ENCODE data around the gene GLG1. TPM values are rescaled to one million over a fixed set of nuclear protein-coding genes. Genes with fewer than 3 reads are reported as not detected.

Gene GLG1
- total RNA-seq, 6 experiments from 2014 or later, result 42.4 to 65.1 (median 44.7) TPM

DNA sequence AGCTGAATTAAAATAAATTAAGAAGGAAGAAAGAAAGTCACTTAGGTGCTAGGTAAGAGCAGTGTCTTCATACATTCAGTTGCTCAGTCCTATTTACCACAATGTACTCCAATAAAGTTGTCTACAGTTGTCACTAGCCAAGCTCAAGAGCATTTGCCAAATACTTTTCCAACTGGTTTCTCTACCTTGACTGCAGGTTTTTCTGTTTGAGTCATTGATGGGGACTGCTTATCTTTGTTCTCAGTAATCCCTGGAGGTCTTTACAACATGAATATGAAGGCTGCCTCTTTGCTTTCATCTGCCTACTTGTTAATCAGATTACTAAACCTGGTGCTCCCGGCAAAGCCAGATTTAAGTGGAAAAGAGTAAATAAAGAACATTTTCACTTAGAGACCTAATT is 121.0 kb downstream of the GLG1 start:
- intact Hi-C loops (cut with DNase I), result no loop called here
- peaks cover 0 to 30% (median 14%) of the 10 kb centered on the region in 4 donors for H3K36me3 ChIP-seq
- H3K27ac ChIP-seq, result no peak overlapping the region
- no peaks in the 10 kb centered on the region for H3K27me3 ChIP-seq
- ATAC-seq, result no peak
- DNase-seq, result no peak
- no peaks in the 10 kb centered on the region for H3K4me1 ChIP-seq
- no peaks in the 10 kb centered on the region for H3K9me3 ChIP-seq
- no peak overlapping the region for H3K4me3 ChIP-seq
- 67% methylated on average over 1 of the region's 1 CpG for WGBS (ENCODE audit: insufficient coverage, low coverage, low lambda C conversion rate, missing lambda C conversion rate)
- TF ChIP-seq, protein P1, sequence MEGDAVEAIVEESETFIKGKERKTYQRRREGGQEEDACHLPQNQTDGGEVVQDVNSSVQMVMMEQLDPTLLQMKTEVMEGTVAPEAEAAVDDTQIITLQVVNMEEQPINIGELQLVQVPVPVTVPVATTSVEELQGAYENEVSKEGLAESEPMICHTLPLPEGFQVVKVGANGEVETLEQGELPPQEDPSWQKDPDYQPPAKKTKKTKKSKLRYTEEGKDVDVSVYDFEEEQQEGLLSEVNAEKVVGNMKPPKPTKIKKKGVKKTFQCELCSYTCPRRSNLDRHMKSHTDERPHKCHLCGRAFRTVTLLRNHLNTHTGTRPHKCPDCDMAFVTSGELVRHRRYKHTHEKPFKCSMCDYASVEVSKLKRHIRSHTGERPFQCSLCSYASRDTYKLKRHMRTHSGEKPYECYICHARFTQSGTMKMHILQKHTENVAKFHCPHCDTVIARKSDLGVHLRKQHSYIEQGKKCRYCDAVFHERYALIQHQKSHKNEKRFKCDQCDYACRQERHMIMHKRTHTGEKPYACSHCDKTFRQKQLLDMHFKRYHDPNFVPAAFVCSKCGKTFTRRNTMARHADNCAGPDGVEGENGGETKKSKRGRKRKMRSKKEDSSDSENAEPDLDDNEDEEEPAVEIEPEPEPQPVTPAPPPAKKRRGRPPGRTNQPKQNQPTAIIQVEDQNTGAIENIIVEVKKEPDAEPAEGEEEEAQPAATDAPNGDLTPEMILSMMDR (IDR thresholded peaks at IDR 0.05), result no peak
- TF ChIP-seq POLR2A (IDR thresholded peaks at IDR 0.05), result no peak

DNA sequence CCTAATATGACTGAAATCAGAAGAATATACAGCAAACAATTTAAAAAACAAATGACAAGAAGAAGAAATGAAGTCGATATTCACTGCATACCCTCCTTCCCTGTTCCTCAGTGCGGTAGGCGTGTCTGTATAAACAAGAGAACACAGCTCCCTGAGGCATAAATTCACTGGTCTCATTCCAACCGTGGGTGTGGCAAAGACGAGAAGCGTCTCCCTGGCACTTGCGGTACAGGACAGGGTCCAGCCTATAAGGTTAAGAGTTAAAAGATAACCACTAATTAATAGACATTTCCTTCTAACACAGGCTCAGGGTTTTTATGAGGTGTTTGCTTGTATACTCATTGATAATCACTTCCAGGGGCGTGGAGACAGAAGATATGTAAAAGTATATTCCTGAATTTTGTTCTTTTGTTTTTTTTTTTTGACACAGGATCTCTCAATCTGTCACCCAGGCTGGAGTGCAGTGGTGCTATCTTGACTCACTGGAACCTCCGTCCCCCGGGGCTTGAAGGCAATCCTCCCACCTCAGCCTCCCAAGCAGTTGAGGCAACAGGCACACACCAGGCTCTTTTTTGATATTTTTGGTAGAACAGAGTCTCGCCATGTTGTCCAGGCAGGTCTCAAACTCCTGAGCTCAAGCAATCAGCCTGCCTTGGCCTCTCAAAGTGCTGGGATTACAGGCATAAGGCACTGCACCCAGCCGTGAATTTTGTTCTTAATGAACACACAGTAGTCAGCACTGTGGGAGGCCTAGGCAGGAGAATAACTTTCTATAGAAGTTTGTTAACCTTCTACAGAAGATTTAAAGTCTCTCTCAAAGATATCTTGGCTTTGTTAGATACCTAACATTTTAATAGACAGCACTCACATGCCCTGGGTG is 126.5 kb downstream of the GLG1 start:
- 61% methylated on average over 12 of the region's 12 CpGs for WGBS (ENCODE audit: insufficient coverage, low coverage, low lambda C conversion rate, missing lambda C conversion rate)

DNA sequence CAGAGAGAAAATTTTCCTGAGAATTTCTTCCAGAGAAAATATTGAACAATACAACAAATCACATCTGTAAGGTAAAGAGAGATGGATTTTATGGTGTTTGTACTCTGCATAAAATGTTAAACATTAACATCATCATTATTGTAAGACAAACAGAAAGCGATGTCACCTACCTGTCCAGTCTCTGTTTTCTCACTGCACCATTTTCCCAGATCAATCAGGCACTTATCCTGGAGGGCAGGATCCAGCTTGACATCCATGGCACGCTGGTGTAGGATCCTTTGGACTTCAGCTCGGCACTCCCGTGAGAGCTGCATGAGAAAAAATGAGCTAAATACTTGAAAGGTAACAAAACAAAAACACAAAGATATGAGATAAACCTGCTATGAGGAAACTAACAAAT is 129.7 kb downstream of the GLG1 start:
- Histone ChIP-seq H3K27ac (no peak overlapping the region), H3K36me3 (peaks cover 0 to 68% (median 21%) of the 10 kb centered on the region in 4 donors), H3K9me3 (no peaks in the 10 kb centered on the region), H3K4me3 (no peak overlapping the region), H3K4me1 (no peaks in the 10 kb centered on the region), H3K27me3 (no peaks in the 10 kb centered on the region)
- ATAC-seq (no peak), DNase-seq (no peak)
- WGBS (ENCODE audit: insufficient coverage, low coverage, low lambda C conversion rate, missing lambda C conversion rate), result 38% methylated on average over 4 of the region's 4 CpGs
- intact Hi-C loops (cut with DNase I), result no loop called here
- TF ChIP-seq POLR2A (IDR thresholded peaks at IDR 0.05), result no peak
- TF ChIP-seq, protein P1 (IDR thresholded peaks at IDR 0.05), result no peak

More for the DNA sequence above, 126.5 kb downstream of the GLG1 start:
- Histone ChIP-seq H3K4me3 (no peak overlapping the region), H3K36me3 (peaks cover 0 to 62% (median 15%) of the 10 kb centered on the region in 4 donors), H3K27me3 (no peaks in the 10 kb centered on the region), H3K9me3 (no peaks in the 10 kb centered on the region), H3K4me1 (no peaks in the 10 kb centered on the region), H3K27ac (no peak overlapping the region)
- DNase-seq, result no peak
- ATAC-seq, result peak in 3 of 4 donors; percentile 28 to 46 (median 38)
- intact Hi-C loops (cut with DNase I), result no loop called here
- TF ChIP-seq POLR2A (IDR thresholded peaks at IDR 0.05), result no peak
- TF ChIP-seq, protein P1 (IDR thresholded peaks at IDR 0.05), result no peak

DNA sequence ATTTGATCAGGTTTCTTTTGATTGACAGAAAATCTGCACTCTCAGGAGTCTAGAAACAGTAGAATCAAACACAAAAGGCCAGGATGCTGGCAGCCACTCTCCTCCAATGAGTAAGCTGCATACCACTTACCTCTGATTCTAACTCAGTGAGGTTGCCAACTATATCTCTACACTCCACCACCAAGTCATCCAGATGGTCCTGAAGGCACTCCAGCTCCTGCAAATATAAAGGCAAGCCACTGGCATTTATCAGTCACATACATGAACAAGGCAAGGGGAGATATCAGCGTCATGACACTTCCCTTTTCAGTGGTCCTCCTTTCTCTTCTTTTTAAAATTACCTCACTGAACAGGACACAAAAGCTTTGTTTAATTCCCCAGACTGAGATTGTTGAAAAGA is 132.5 kb downstream of the GLG1 start:
- intact Hi-C loops (cut with DNase I), result no loop called here
- Histone ChIP-seq H3K9me3 (no peaks in the 10 kb centered on the region), H3K4me1 (no peaks in the 10 kb centered on the region), H3K27ac (no peak overlapping the region), H3K4me3 (no peak overlapping the region), H3K27me3 (no peaks in the 10 kb centered on the region), H3K36me3 (peaks cover 0 to 82% (median 24%) of the 10 kb centered on the region in 4 donors)
- DNase-seq, result no peak
- 100% methylated on average over 1 of the region's 1 CpG for WGBS (ENCODE audit: insufficient coverage, low coverage, low lambda C conversion rate, missing lambda C conversion rate)
- no peak for TF ChIP-seq POLR2A (IDR thresholded peaks at IDR 0.05)
- TF ChIP-seq, protein P1 (IDR thresholded peaks at IDR 0.05), result no peak
- ATAC-seq, result no peak

Measured in right lobe of liver (tissue), 6 donors.